Mesenchymal stem cell (in vitro differentiated cells and primary cell): Measurements from ENCODE around the gene PLIN4.

Experiments used
- DNase-seq: peaks from one replicate; pipeline ENCODE4 v3.0.0-alpha.2; 2013
- H2AFZ ChIP-seq: one replicate; pipeline ENCODE4 v1.6.1; 2013; ENCODE audit warnings: low read depth, mild to moderate bottlenecking, control low read depth, inconsistent platforms, low read length, moderate library complexity
- H2AK5ac ChIP-seq: 2 replicates; pipeline ENCODE4 v1.6.1; 2013; ENCODE audit warnings: low read length, moderate library complexity, mild to moderate bottlenecking, inconsistent platforms; ENCODE audit not compliant: severe bottlenecking
- H2BK120ac ChIP-seq: one replicate; pipeline ENCODE4 v1.6.1; 2013; ENCODE audit warnings: low read depth, mild to moderate bottlenecking, inconsistent platforms, low read length, moderate library complexity
- H2BK12ac ChIP-seq, 2 experiments: one replicate each; pipeline ENCODE4 v1.6.1; 2013; ENCODE audit warnings: inconsistent platforms in 2 of 2, low read length in 2 of 2, mild to moderate bottlenecking in 2 of 2, moderate library complexity in 2 of 2, control low read depth in 1 of 2
- H2BK15ac ChIP-seq: one replicate; pipeline ENCODE4 v1.6.1; 2013; ENCODE audit warnings: mild to moderate bottlenecking, low read depth, inconsistent platforms; ENCODE audit not compliant: poor library complexity, severe bottlenecking
- H2BK5ac ChIP-seq: 2 replicates; pipeline ENCODE4 v1.6.1; 2013; ENCODE audit warnings: low read depth, mild to moderate bottlenecking, low read length, control low read depth, inconsistent platforms; ENCODE audit not compliant: poor library complexity, severe bottlenecking
- H3K14ac ChIP-seq, 2 experiments: one replicate each; pipeline ENCODE4 v1.6.1; 2013; ENCODE audit warnings: inconsistent platforms in 2 of 2, low read length in 2 of 2, control low read depth in 1 of 2, mild to moderate bottlenecking in 1 of 2, moderate library complexity in 1 of 2
- H3K18ac ChIP-seq, 2 experiments: one replicate each; pipeline ENCODE4 v1.6.1; 2013; ENCODE audit warnings: inconsistent platforms in 2 of 2, low read length in 2 of 2, control low read depth in 1 of 2, low read depth in 1 of 2, mild to moderate bottlenecking in 1 of 2
- H3K23ac ChIP-seq, 2 experiments: one replicate each; pipeline ENCODE4 v1.6.1; 2013; ENCODE audit warnings: inconsistent platforms in 2 of 2, low read length in 2 of 2, mild to moderate bottlenecking in 2 of 2, moderate library complexity in 2 of 2, control low read depth in 1 of 2
- H3K27ac ChIP-seq: 2 replicates; pipeline ENCODE4 v1.5.1; 2013; ENCODE audit warnings: mild to moderate bottlenecking, moderate library complexity, low read length, control low read depth, inconsistent platforms; ENCODE audit not compliant: poor library complexity, severe bottlenecking
- H3K27me3 ChIP-seq, 2 experiments: 2 replicates each; pipeline versions ENCODE4 v1.6.1 to v1.7.0; 2013; ENCODE audit warnings: low read length in 2 of 2, mild to moderate bottlenecking in 2 of 2, moderate library complexity in 2 of 2, control low read depth in 1 of 2, inconsistent platforms in 1 of 2; ENCODE audit not compliant: control insufficient read depth in 1 of 2, insufficient read depth in 1 of 2
- H3K36me3 ChIP-seq, 2 experiments: 2 replicates each; pipeline versions ENCODE4 v1.6.1 to v1.7.0; 2013; ENCODE audit warnings: low read length in 2 of 2, control low read depth in 1 of 2, inconsistent platforms in 1 of 2, low read depth in 1 of 2, mild to moderate bottlenecking in 1 of 2; ENCODE audit not compliant: insufficient read depth in 2 of 2, control insufficient read depth in 1 of 2
- H3K4ac ChIP-seq, 2 experiments: one replicate each; pipeline ENCODE4 v1.6.1; 2013; ENCODE audit warnings: inconsistent platforms in 2 of 2, low read length in 2 of 2, mild to moderate bottlenecking in 2 of 2, moderate library complexity in 2 of 2, control low read depth in 1 of 2, low read depth in 1 of 2
- H3K4me1 ChIP-seq: 2 replicates; pipeline ENCODE4 v1.6.1; 2013; ENCODE audit warnings: low read depth, low read length, control low read depth; ENCODE audit not compliant: control insufficient read depth, insufficient read depth
- H3K4me2 ChIP-seq: 2 replicates; pipeline ENCODE4 v1.6.1; 2013; ENCODE audit warnings: low read length, mild to moderate bottlenecking, inconsistent platforms; ENCODE audit not compliant: poor library complexity, severe bottlenecking
- H3K4me3 ChIP-seq, 2 experiments: 2 replicates each; pipeline versions ENCODE4 v1.5.1 to v1.7.0; 2013; ENCODE audit warnings: low read length in 2 of 2, mild to moderate bottlenecking in 2 of 2, control low read depth in 1 of 2, low read depth in 1 of 2; ENCODE audit not compliant: insufficient read depth in 1 of 2
- H3K79me1 ChIP-seq: replicated peaks from 2 replicates; pipeline ENCODE4 v1.6.1; 2013; ENCODE audit warnings: mild to moderate bottlenecking, control low read depth, low read length, inconsistent platforms; ENCODE audit not compliant: poor library complexity, severe bottlenecking
- H3K9ac ChIP-seq: 2 replicates; pipeline ENCODE4 v1.7.0; 2013; ENCODE audit warnings: mild to moderate bottlenecking, low read length, moderate library complexity
- H3K9me3 ChIP-seq: 2 replicates; pipeline ENCODE4 v1.7.0; 2013; ENCODE audit warnings: mild to moderate bottlenecking, low read length; ENCODE audit not compliant: control insufficient read depth
- H4K8ac ChIP-seq: one replicate; pipeline ENCODE4 v1.6.1; 2013; ENCODE audit warnings: inconsistent platforms, mild to moderate bottlenecking, low read length, moderate library complexity
- H4K91ac ChIP-seq: one replicate; pipeline ENCODE4 v1.6.1; 2013; ENCODE audit warnings: mild to moderate bottlenecking, low read length, inconsistent platforms
- WGBS: methylation state at CpG from one replicate; pipeline ENCODE4 v1.1.7; 2013; ENCODE audit warnings: mixed read lengths; 5-methylcytosine and 5-hydroxymethylcytosine counted together

The PLIN4 gene

GRCh38 chr19:4525563-4526002, 7.3 kb upstream of the PLIN4 start:
- Histone ChIP-seq H2BK5ac (no peak overlapping the region), H3K4me3 (no peak overlapping the region), H2AK5ac (no peak overlapping the region), H2AFZ (no peak overlapping the region), H2BK15ac (no peak overlapping the region), H3K4me2 (no peak overlapping the region), H3K36me3 (no peaks in the 10 kb centered on the region), H4K91ac (no peak overlapping the region), H3K79me1 (no peaks in the 10 kb centered on the region), H3K9ac (no peak overlapping the region), H4K8ac (no peak overlapping the region), H3K9me3 (no peaks in the 10 kb centered on the region), H3K27ac (no peak overlapping the region), H3K18ac (no peak overlapping the region), H3K27me3 (peaks cover 14 to 17% of the 10 kb centered on the region in 2 experiments), H3K14ac (no peak overlapping the region), H3K4me1 (peaks cover 10% of the 10 kb centered on the region), H2BK120ac (no peak overlapping the region), H3K23ac (no peak overlapping the region), H3K4ac (no peak overlapping the region), H2BK12ac (no peak overlapping the region)
- DNase-seq: no peak
- WGBS: 86% methylated on average over 19 of the region's 23 CpGs

GRCh38 chr19:4524808-4525562, 6.7 kb upstream of the PLIN4 start:
- no peak overlapping the region for H4K91ac ChIP-seq
- H3K27ac ChIP-seq: no peak overlapping the region
- no peaks in the 10 kb centered on the region for H3K9me3 ChIP-seq
- H3K4me1 ChIP-seq: peaks cover 10% of the 10 kb centered on the region
- no peak overlapping the region for H3K9ac ChIP-seq
- H2AFZ ChIP-seq: no peak overlapping the region
- H3K14ac ChIP-seq: no peak overlapping the region
- no peak overlapping the region for H3K4ac ChIP-seq
- H2BK5ac ChIP-seq: no peak overlapping the region
- 78% methylated on average over 22 of the region's 23 CpGs for WGBS
- no peaks in the 10 kb centered on the region for H3K79me1 ChIP-seq
- no peak overlapping the region for H2BK12ac ChIP-seq
- H3K4me2 ChIP-seq: no peak overlapping the region
- no peak overlapping the region for H3K4me3 ChIP-seq
- peaks cover 11 to 12% of the 10 kb centered on the region in 2 experiments for H3K27me3 ChIP-seq
- no peak overlapping the region for H2AK5ac ChIP-seq
- H4K8ac ChIP-seq: no peak overlapping the region
- H2BK15ac ChIP-seq: no peak overlapping the region
- H3K18ac ChIP-seq: no peak overlapping the region
- no peak overlapping the region for H2BK120ac ChIP-seq
- H3K36me3 ChIP-seq: no peaks in the 10 kb centered on the region
- H3K23ac ChIP-seq: no peak overlapping the region
- peak; percentile 45 for DNase-seq

- Histone ChIP-seq H2AK5ac (no peak overlapping the region), H2AFZ (no peak overlapping the region), H3K79me1 (no peaks in the 10 kb centered on the region), H3K4me2 (no peak overlapping the region), H3K4ac (no peak overlapping the region), H3K4me1 (peaks cover 14% of the 10 kb centered on the region), H3K4me3 (no peak overlapping the region), H3K27me3 (peaks cover 0 to 6% of the 10 kb centered on the region in 2 experiments), H2BK15ac (peak overlapping the region; percentile 19), H3K36me3 (no peaks in the 10 kb centered on the region), H4K91ac (peak overlapping the region; percentile 40), H3K9ac (no peak overlapping the region), H2BK5ac (no peak overlapping the region), H4K8ac (no peak overlapping the region), H3K18ac (no peak overlapping the region), H3K9me3 (no peaks in the 10 kb centered on the region), H3K23ac (no peak overlapping the region), H3K14ac (no peak overlapping the region), H2BK12ac (no peak overlapping the region), H3K27ac (no peak overlapping the region), H2BK120ac (no peak overlapping the region)
- peak; percentile 29 for DNase-seq
- 71% methylated on average over 53 of the region's 53 CpGs for WGBS
Measured at GRCh38 chr19:4523306-4524110, 5.2 kb upstream of the PLIN4 start.

GRCh38 chr19:4522291-4523002, 4.2 kb upstream of the PLIN4 start:
- no peak for DNase-seq
- Histone ChIP-seq H3K4me3 (no peak overlapping the region), H2AK5ac (no peak overlapping the region), H2BK5ac (no peak overlapping the region), H3K4me2 (no peak overlapping the region), H4K91ac (no peak overlapping the region), H3K4me1 (peaks cover 18% of the 10 kb centered on the region), H3K79me1 (no peaks in the 10 kb centered on the region), H3K27me3 (peaks cover 0 to 13% of the 10 kb centered on the region in 2 experiments), H3K18ac (no peak overlapping the region), H3K9me3 (no peaks in the 10 kb centered on the region), H3K23ac (no peak overlapping the region), H3K9ac (no peak overlapping the region), H3K14ac (no peak overlapping the region), H2BK15ac (no peak overlapping the region), H2BK120ac (no peak overlapping the region), H2BK12ac (no peak overlapping the region), H3K27ac (no peak overlapping the region), H2AFZ (no peak overlapping the region), H3K36me3 (no peaks in the 10 kb centered on the region), H4K8ac (no peak overlapping the region), H3K4ac (no peak overlapping the region)
- WGBS: 87% methylated on average over 15 of the region's 15 CpGs
